ENCODE measurements around the gene B3GALNT1.

The B3GALNT1 gene, protein sequence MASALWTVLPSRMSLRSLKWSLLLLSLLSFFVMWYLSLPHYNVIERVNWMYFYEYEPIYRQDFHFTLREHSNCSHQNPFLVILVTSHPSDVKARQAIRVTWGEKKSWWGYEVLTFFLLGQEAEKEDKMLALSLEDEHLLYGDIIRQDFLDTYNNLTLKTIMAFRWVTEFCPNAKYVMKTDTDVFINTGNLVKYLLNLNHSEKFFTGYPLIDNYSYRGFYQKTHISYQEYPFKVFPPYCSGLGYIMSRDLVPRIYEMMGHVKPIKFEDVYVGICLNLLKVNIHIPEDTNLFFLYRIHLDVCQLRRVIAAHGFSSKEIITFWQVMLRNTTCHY

DNA sequence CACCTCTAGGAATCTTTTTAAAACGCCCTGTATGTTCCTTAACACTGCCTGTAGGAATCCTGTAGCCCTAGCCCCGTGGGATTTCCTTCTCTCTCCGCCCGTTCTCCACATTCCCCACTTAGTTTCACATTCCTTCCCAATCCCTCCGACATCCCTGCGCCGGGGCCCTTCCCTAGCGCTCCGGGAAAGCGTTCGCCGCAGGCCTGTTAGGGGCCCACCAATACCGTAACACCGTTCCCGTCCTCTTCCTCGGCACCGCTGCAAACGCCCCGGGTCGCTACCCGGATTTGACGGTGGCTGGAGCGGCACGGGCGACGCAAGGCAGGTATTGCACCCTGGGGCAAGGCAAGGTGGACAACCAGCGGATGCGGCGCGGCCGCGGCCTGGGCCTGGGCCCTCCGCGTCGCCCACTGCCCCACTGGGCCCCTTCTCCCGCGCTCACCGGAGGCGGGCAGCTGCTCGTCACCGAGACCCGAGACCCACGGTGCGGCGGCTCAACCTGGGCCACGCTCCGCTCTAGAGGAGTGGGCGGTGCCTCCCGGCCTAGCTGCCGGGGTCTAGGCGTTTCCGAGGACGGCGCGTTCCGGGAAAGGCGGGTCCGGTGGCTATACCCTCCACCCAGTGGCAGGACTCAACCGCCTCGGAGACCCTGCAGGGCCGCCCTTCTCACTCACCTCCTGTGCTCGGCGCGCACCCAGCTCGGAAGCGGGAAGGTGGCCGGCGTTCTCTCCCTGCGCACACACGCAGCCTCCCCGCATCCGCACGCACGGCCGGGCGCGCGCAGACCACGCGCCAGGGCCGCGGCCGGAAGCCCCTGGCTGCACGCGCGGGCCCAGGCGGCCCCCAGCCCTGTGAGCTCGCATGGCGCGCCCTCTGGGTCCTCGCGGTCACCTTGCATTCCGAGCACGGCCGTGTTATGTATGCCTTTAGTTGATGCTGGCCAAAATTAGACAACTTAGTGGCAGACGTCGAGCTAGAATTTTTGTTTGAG, at the start of gene B3GALNT1:
TSS of gene B3GALNT1 (minus strand) at position 789 of the 991 bp plus-strand sequence. CDS start 18,595 bp downstream, outside the sequence.
- DNase-seq: no peak

DNA sequence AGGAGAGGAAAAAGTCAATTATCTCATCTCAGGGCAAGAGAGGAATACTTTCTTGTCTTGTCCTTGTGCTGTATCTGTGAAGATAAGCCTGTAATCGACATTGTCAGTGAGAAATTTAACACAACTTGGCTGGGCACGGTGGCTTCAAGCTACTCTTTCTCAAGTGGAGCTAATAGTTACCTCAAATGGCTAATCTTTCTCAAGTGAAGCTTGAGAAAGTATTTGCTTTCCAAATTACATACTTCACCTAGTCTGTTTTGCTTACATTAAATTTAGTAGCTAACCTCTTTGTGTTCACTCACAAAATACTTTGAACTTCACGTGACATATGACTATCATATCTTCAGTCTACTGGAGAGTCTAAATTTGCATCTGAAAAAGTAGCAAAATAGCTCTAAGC, 48.3 kb upstream of the B3GALNT1 start:
- DNase-seq: no peak

DNA sequence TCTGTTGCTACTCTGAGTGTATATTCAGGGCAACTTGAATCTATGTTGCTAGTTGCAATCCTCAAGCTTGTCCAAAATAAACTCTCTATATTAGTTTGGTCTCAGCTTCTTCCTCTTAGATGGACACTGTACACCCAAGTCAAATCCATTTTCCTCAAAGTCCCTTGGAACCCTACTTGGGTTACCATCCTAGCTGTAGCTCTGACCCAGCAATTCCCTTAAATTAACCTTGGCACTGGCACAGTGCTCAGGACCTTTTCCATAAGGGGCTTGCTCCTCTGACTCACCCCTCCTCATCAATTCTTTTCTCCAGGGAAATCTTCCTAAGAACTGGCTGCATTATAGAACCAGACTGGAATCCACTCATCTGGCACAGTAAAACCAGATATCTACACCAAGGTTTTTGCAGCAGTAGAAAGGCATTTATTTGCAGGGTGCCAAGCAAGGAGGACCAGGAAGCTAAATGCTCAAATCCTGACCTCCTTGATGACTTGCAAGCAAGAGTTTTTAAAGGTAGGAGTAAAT, 44.9 kb upstream of the B3GALNT1 start:
- DNase-seq: no peak

DNA sequence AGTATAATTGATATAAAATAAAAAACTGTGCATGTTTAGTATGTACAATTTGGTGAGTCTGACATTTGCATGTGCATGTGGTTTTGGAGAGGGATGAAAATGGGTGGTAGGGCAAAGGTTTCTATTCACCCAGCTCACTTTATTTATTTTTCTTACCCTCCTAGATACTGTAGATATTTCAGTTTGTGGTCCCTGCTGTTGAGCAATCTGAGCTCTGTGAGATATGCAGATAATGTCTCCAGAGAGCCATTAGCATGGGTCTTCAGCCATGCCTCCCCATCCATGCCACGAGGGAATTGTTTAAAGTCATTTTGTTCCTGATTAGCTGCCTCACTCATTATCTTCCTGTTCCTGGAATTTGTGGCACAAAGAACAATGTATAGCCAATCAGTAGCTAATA, 44.4 kb upstream of the B3GALNT1 start:
- DNase-seq: no peak

DNA sequence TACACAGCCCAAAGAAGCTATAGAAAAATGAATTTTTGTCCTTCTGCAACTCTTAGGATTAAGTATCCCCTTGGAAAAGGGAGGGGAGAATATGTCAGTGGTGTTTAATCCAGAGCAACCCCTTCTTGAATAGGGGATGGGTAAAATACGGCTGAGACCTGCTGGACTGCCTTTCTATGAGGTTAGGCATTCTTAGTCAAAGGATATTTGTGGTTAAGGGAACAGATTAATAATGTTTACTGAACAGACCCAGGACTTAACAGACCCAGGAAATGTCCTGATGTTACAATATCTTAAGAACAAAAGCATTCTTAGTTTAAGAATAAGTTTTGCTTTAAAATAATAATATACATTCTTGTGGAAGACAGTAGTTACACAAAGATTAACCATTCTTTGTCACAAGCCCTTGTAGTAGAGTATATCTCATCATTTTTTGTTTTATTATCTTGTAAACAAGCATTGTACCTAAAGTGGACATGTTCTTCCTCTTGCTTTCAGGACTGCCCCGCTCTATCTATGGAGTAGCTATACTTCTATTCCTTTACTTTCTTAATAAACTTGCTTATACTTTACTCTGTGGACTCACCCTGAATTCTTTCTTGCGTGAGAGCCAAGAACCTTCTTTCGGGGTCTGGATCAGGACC, 43.8 kb upstream of the B3GALNT1 start:
- no peak for DNase-seq

DNA sequence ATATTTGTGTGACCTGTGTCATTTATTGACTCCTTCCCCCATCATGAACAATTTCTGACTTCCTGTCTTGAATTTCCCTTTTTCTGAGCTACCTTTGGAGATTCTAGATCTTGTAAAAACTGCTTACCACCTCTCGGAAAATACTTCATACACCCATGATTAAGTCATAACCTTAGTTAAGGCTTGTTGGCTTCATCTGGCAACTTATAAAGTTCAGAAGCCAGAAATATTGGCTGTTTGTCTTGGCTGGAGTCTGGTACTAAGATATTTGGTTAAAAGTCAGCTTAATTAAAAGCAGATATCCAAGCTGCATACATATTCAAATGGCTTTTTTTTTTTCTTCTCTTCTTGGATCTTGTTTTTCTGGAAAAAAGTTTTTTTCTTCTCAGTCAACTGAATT, 37.3 kb upstream of the B3GALNT1 start:
- DNase-seq: no peak

DNA sequence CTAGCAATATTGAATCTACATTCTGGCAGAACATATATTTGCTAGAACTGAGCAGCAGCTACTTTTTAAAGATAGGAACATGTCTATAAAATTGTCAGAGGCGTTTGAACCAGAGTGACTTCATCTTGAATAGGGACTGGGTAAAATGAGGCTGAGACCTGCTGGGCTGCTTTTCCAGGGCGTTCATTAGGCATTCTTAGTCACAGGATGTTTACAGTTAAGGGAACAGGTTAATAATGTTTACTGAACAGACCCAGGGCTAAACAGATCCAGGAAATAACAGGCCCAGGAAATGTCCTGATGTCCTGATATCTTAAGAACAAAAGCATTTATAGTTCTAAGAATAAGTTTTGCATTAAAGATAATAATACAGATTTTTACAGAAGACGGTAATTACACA, 34.5 kb upstream of the B3GALNT1 start:
- no peak for DNase-seq

DNA sequence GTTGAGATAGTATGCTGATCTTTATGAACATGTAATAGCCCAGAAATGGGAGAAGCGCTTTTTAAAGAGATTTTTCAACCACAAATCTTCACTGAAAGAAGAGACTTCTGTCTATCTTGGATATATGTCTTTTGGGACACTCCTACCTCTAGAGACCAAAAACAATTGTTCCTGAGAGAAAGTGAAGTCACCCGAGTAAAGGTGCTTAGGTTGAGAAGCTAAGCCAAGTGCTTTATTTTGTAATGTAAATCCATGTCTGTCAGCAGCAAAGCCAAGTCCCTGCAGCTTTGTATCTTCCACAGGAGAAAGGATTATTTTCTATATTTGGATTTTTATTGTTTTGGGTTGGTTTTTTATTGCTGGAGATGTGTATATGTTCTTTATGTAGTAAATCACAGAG, 32.1 kb upstream of the B3GALNT1 start:
- no peak for DNase-seq

DNA sequence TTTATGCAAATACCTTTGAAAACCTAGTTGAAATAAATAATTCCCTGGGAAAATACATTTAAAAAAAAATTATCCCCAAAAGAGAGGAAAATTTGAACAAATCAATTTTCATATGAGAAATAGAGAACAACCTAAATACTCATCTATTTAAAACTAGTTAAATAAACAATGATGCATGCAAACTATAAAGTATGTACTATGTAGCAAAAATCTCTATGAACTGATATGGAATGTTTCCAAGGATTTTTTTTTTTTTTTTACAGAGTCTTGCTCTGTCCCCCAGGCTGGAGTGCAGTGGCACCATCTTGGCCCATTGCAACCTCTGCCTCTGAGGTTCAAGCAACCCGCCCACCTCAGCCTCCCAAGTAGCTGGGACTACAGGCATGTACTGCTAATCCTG, 27.2 kb upstream of the B3GALNT1 start:
- no peak for DNase-seq

DNA sequence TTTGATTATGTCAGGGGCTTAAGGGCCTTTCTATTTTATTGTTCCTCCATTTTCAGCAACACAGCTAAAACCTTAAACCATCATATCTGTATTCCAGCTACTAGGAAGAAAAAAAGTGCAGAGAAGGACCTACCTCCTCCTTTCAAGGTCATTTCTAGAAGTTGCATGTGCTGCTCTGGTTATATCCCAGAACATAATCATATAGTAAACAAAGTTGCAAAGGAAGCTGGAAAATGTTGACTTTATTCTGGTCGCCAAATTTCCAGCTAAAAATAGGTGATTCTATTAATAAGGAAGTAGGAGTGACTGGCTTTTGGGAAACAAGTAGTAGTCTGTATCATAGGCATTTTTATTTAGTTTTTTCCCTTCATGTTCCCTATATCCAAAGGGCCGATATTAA, 21.3 kb upstream of the B3GALNT1 start:
- DNase-seq: no peak

DNA sequence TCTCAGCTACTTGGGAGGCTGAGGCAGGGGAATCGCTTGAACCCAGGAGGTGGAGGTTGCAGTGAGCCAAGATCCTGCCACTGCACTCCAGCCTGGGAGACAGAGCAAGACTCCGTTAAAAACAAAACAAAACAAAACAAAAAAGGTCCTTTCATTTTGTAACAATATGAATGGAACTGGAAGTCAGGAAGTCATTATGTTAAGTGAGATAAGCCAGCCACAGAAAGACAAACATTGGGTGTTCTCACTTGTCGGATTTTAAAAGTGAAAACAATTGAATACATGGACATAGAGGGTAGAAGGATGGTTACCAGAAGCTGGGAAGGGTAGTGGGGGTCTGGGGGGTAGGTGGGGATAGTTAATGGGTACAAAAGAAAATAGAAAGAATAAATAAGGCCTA, 12.5 kb upstream of the B3GALNT1 start:
- DNase-seq: no peak

DNA sequence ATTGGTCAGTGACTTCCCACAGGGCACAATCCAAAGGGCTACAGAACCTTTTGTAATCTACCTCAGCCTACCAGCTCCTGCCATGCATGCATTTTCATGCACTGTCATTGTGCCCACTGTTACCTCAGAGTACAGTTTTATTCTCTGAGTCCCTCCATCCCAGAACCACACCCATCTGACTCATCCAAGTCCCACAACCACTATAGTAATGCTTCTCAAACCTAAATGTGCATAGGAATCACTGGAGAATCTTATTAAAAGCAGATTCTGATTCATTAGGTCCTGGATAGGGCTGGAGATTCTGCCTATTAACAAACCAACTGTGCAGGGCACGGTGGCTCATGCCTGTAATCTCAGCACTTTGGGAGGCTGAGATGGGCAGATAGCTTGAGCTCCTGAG, 3.7 kb upstream of the B3GALNT1 start:
- no peak for DNase-seq

DNA sequence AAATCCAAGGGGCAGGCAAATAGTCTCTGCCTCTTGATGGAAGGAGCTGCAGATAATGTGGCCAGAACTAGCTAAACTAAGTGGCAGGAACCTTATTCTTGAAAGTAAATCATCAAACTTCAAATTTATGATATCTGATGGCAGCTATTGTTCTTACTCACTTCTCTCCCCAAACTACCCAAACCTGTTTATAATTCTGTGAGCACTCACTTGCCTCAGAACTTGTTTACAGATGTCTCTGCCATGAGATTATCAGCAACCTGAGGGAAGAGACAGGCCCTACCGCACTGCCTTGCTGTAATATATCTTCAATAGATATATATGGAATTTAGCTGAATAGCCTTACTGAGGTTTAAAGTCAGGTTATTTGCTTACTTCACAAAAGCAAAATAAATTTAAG, 2.2 kb upstream of the B3GALNT1 start:
- DNase-seq: no peak

DNA sequence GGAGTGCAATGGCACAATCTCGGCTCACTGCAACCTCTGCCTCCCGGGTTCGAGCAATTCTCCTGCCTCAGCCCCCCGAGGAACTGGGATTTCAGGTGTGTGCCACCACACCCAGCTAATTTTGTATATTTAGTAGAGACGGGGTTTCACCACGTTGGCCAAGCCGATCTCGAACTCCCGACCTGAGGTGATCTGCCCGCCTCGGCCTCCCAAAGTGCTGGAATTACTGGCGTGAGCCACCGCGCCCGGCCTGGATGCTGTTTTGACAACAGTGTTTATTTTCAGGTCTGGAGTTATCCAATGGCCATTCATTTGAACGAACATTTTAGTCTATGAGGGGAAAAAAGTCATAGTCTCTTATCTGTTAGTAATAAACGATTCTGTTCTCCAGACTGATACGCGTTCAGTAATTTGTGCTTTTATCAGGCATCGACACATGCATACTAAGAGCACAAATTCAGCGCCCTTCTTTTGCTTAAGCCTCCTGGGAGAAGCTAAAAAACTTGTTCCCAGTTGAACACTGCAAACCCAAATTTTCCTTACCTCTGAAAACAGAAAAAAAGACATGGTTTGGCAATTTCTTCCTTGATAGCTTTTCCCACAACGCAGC, 1.3 kb downstream of the B3GALNT1 start:
- no peak for DNase-seq

DNA sequence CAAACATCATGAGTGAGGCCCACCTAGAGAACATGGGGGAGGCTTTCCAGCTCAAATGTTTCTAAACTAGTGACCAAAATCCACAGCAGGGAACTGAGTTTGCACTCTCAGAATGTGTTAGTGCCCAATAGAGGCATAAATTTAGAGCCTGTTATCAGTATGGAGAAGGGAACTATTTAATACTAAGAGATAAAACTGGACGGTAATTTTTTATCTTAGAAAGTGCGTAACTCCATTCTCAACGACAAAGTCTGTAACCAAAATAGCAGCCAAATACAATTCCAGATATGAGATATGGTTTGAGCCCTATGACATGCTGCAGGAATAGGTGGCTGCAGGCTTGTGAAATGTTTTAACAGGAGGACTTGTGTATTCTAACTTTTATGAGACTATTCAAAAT, 3.5 kb downstream of the B3GALNT1 start:
- no peak for DNase-seq

DNA sequence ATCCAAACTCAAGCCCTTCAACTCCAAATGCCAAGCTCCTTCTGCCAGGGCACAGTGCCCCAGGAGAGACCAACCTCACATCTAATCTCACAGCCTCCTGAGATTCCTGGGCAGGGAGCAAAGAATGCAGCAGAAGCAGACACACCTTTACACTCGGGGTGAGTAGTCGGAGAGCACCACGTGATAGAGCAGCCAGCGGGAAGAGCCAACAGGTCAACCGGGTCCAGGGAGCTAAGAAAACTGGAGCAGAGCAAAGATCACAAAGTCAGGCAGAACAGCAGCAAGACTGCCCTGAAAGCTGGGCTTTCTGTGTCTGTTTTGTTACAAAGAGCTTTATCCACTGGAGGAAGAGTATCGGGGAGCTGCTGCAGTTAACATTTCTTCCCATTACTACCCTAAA, 4.2 kb downstream of the B3GALNT1 start:
- no peak for DNase-seq

DNA sequence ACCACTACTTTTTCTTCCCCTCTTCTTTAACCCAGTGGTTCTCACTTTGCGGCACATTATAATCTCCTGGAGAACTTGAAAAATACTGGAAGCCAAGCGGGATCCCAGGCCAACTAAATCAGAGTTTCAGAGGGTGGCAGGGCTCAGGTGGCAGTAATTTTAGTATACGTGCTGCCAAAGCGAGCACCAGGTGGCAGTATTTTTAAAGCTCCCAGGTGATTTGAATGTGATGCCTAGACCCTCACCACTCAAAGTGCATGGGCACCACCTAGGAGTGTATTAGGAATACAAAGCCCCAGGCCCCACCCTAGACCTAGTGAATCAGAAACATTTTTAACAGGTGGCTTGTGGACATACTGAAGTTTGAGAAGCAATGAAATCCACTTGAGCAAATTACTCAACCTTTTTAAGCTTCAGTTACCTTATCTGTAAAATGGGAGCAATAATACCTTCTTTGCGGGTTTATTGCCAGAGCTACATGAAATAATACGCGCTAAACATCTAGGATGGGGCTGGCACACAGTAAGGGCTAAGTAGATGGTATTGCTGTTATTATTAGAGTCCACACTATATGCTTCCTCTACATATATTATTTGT, 8.3 kb downstream of the B3GALNT1 start:
- no peak for DNase-seq

DNA sequence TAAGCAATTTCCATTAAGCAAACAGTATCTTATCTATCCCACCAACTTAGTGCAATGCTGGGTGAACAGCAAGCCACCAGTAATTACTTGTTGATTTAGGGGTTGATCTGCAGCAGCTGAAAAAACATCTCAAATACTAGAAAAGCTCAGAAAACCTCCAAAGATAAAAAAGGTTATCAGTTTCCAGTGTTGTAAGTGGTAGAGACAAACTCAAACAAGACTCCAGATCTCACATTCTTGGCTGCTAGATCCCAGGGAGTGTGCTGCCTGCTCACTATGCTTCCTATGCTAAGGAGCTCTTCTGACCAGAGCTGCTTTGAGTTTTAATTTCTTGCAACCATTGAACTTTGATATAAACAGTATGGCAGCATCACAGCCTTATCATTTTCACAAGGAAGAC, 11.3 kb downstream of the B3GALNT1 start:
- no peak for DNase-seq

DNA sequence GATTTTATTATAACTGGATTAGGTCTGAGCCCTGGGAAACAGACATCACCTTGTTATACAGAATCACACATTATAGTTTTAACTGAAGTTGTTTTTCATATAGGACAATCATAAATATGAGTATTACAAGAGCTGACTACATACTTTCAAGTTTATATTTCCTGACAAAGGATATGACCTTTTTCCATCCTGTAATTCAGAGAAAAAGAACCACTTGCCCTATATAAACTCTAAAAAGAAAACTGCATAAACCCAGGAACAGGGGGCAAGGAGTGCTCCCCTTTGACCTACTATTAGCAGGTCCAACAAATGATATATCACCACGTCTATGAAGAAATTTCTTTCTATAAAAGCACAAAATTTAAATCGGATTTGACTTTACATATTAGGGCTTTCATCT, 20.9 kb downstream of the B3GALNT1 start:
- no peak for DNase-seq

DNA sequence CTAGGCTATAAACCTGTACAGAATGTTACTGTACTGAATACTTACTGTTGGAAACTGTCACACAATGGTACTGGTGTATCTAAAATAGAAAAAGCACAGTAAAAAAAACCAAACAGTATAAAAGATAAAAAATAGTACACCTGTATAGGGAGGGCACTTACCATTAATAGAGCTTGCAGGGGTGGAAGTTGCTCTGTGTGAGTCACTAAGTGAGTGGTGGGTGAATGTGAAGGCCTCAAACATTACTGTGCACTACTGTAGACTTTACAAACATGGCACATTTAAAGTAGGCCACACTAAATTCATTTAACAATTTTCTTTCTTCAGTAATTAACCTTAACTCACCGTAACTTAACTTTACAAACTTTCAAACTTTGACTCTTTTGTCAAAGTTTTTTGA, 22.0 kb downstream of the B3GALNT1 start:
- DNase-seq: no peak

DNA sequence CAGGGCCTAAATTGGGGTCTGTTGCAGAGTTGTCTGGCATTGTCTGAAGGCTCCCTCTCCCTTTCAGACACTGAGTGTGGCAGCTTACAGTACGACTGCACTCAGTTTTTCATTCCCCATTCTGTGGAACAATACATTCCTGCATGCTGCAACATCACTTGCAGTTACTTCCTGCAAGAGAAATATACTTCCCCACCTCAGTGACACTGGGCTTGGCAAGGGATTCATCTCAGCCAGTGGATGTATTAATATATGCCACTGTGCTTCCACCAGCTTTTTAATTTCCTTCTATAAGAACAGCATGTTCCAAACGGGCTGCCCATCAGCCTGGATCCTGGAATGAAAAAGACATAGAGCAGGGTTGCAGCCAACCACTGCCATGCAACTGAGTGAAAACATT, 23.1 kb downstream of the B3GALNT1 start:
- DNase-seq: peak; percentile 26 to 34

DNA sequence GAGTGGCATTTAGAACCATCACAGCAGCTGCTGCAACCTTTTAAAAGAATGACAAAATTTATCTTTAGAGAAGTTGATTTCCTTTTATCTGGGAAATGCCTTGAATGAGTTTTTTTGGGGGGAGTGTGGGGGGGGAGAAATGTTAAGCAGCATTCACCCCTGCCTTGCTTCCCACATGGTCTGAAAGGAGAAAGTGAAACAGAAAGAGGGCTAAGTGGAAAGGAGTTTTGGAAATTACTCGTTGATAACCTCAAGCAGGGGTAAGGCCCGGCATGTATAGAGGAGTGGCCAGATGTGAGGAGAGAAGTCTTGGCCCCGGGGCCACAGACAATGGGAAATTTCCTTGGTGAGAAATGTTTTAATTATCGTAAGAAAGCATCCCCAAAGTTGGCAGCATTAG, 23.5 kb downstream of the B3GALNT1 start:
- peak; percentile 16 to 32 for DNase-seq

All from AML-193 (cell line).